ENCODE data around the gene SLC29A4.
"Not testable (repeated sequence)": the region's sequence is repeated elsewhere in the genome, so short reads cannot be mapped to it uniquely, and the experiment has no call there.

The SLC29A4 gene

DNA sequence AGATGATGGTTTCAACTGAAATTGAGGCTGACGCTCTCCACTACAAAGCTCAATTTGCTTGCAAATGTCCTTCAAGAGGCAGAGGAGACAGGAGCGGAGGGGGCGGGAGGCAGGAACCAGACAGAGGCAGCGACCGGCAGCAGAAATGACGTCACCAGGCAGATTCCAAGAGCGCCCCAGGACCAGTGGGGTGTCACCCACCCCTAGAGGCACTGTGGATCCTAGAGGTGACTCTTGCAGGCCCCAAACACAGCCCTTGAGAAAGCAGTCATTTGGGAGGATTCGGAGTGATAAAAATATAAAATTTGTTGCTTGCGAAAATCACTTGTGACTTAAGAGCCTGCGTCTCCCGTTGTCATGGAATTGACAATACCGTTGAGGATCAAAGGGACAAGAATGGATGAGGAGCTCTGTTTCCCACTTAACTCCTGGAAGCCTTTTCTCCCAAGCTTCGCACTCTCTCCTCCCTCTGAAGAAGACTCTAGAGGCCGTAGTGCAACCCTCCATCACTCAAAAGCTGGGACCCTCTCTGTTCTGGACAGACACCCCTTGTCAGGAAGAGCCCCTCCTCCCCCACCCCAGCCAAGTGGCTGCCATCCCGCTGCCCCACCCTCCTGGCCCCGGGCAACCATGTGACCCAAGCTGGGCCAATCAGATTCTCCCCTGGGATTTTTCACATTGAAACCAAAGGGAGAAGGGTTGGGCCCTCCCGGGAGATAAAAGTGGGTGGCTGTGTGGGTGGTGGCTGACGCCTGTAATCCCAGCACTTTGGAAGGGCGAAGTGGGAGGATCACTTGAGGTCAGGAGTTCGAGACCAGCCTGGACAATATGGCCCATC lies 16.3 kb upstream of the SLC29A4 start:
- TF ChIP-seq CTCF (IDR thresholded peaks at IDR 0.05) = no peak
- Histone ChIP-seq H3K9me3 (no peaks in the 10 kb centered on the region), H3K4me3 (ENCODE audit: low read depth in 1 of 2, low read length in 1 of 2) (no peak overlapping the region), H3K27me3 (no peaks in the 10 kb centered on the region), H3K36me3 (no peaks in the 10 kb centered on the region), H3K4me1 (ENCODE audit: control insufficient read depth in 1 of 2, insufficient read depth in 1 of 2, low read depth in 1 of 2, low read length in 1 of 2) (peaks cover 3 to 4% of the 10 kb centered on the region in 2 experiments), H3K27ac (no peak overlapping the region)

GRCh38 chr7:5267829-5268228 lies 14.9 kb upstream of the SLC29A4 start:
- not testable (repeated sequence) for H3K27me3 ChIP-seq

DNA sequence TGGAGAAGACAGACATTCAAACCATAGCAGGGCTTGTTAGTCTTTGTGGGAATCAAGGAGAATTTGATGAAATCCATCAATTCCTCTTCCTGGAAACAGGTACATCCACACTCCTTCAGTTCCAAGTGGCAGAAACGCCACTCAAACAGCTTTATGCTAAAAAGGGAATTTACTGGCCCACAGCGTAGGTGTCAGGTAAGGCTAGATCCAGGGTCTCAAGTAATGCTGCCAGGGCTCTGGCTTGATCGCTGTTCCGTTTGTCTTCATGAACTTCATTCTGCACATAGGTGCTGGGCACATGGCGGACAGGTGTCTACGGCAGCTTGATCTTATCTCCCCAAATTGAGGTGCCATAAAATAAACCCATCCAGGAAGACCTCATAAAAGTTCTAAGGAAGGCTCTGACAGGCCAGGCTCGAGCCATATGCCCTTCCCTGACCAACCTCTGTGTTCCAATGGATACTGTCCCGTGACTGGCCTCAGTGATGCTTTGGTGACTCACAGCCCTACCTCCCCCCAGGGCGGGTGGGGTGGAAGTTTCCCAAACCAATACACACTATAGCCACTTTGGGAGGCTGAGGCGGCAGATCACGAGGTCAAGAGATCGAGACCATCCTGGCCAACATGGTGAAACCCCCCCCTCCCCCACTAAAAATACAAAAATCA lies 12.6 kb upstream of the SLC29A4 start:
- not testable (repeated sequence) for H3K4me3 ChIP-seq (ENCODE audit: low read depth in 1 of 2, low read length in 1 of 2); H3K4me1 ChIP-seq (ENCODE audit: control insufficient read depth in 1 of 2, insufficient read depth in 1 of 2, low read depth in 1 of 2, low read length in 1 of 2); H3K36me3 ChIP-seq; H3K27me3 ChIP-seq; H3K27ac ChIP-seq; H3K9me3 ChIP-seq

More at GRCh38 chr7:5267829-5268228, 14.9 kb upstream of the SLC29A4 start:
- not testable (repeated sequence) for H3K27ac ChIP-seq; H3K9me3 ChIP-seq; H3K4me3 ChIP-seq (ENCODE audit: low read depth in 1 of 2, low read length in 1 of 2); H3K36me3 ChIP-seq; H3K4me1 ChIP-seq (ENCODE audit: control insufficient read depth in 1 of 2, insufficient read depth in 1 of 2, low read depth in 1 of 2, low read length in 1 of 2)

DNA sequence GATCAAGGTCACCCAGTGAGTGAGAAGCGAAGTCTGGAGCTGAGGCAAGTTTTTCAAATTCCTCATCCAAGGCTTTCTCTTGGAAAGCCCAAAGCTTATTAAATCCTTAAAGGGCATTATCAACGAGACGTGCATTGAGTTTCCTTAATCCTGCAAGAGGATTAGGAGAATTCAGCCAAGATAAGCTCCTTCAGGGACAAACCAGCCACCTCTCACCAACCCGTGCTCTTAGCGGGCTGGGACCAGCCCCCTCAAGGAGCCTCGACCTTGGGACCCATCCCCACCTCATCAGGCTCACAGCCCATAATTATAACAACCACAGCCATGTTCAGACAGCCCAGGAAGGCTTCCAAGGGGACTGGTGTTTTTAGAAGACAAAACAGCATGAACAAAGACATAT lies 12.0 kb upstream of the SLC29A4 start:
- no peaks in the 10 kb centered on the region for H3K9me3 ChIP-seq
- H3K4me3 ChIP-seq (ENCODE audit: low read depth in 1 of 2, low read length in 1 of 2) = no peak overlapping the region
- no peaks in the 10 kb centered on the region for H3K36me3 ChIP-seq
- no peak for TF ChIP-seq CTCF (IDR thresholded peaks at IDR 0.05)
- no peaks in the 10 kb centered on the region for H3K27me3 ChIP-seq
- peaks cover 3 to 4% of the 10 kb centered on the region in 2 experiments for H3K4me1 ChIP-seq (ENCODE audit: control insufficient read depth in 1 of 2, insufficient read depth in 1 of 2, low read depth in 1 of 2, low read length in 1 of 2)
- H3K27ac ChIP-seq = no peak overlapping the region

DNA sequence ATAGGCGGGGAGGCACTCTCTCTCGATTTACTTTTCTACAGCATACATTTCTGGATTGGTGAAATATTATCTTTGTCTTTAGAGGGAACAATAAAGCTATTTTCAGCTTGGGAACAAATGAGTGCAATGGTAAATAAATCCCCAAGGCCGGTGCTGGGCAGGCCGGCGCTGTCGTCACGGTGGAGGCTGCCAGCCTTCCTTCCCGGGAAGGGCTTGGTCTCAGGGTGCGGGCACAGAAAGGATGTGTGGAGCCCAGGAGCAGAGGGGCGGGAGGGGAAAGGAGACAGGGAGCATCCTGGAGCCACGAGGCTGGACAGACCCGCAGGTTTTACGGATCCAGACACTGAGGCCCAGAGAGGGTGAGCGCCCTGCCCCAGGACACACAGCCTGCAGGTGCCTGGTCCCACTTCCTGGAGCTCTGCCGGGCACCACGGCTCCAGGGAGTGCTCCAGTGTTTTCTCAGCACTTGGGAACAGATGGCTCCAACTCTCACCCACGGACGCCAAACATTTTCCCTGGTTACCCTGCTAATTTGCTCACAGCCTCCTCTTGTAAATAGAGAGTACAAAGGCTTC lies 8.8 kb upstream of the SLC29A4 start:
- not testable (repeated sequence) for H3K9me3 ChIP-seq; H3K4me1 ChIP-seq (ENCODE audit: control insufficient read depth in 1 of 2, insufficient read depth in 1 of 2, low read depth in 1 of 2, low read length in 1 of 2); H3K36me3 ChIP-seq; H3K27ac ChIP-seq; H3K4me3 ChIP-seq (ENCODE audit: low read depth in 1 of 2, low read length in 1 of 2); H3K27me3 ChIP-seq

GRCh38 chr7:5274441-5274840 lies 8.3 kb upstream of the SLC29A4 start:
- H3K9me3 ChIP-seq = no peaks in the 10 kb centered on the region
- no peak overlapping the region for H3K27ac ChIP-seq
- H3K4me1 ChIP-seq (ENCODE audit: control insufficient read depth in 1 of 2, insufficient read depth in 1 of 2, low read depth in 1 of 2, low read length in 1 of 2) = no peaks in the 10 kb centered on the region
- no peak overlapping the region for H3K4me3 ChIP-seq (ENCODE audit: low read depth in 1 of 2, low read length in 1 of 2)
- no peak for TF ChIP-seq CTCF (IDR thresholded peaks at IDR 0.05)
- H3K27me3 ChIP-seq = no peaks in the 10 kb centered on the region
- no peaks in the 10 kb centered on the region for H3K36me3 ChIP-seq

DNA sequence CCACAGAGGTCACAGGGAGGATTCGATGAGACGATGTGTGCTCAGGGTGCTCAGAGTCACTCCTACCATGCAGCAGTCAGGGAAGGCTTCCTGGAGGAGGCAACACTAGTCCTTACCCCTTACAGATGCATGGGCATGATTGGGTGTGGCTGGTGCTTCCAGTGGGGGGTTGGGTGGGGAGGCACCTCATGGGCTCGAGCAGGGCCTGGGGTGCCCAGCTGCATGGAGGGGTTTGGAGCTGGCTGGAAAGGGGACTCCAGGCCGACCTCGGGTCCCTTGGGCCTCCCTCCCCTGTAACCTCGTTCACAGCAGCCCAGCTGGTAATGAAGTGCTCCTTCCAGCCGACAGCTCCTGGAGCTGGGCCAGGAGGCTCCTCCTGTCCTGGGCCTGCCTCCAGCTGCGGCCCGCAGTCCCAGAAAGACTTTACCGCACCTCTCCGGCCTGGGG lies 7.7 kb upstream of the SLC29A4 start:
- not testable (repeated sequence) for H3K27me3 ChIP-seq; H3K9me3 ChIP-seq; H3K4me1 ChIP-seq (ENCODE audit: control insufficient read depth in 1 of 2, insufficient read depth in 1 of 2, low read depth in 1 of 2, low read length in 1 of 2); H3K36me3 ChIP-seq; H3K4me3 ChIP-seq (ENCODE audit: low read depth in 1 of 2, low read length in 1 of 2); H3K27ac ChIP-seq

GRCh38 chr7:5275510-5275909 lies 7.2 kb upstream of the SLC29A4 start:
- H3K27ac ChIP-seq; H3K36me3 ChIP-seq; H3K9me3 ChIP-seq; H3K27me3 ChIP-seq; H3K4me3 ChIP-seq (ENCODE audit: low read depth in 1 of 2, low read length in 1 of 2); H3K4me1 ChIP-seq (ENCODE audit: control insufficient read depth in 1 of 2, insufficient read depth in 1 of 2, low read depth in 1 of 2, low read length in 1 of 2): not testable (repeated sequence)

DNA sequence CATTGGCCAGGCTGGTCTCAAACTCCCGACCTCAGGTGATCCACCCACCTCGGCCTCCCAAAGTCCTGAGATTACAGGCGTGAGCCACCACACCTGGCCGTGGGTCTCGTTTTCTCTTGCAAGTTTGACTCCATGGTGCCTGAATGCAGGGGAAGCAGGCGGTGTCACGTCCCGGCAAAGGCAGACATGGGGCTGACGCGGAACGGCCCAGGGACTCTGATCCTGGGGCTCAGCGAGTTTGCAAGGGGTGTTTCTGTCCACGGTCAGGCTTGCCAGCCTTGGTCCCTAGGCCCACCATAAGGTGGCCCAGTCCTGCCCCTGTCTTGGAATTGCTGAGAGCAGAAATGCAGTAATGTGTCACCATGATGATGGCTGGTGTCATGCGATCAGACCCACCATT lies 6.6 kb upstream of the SLC29A4 start:
- not testable (repeated sequence) for H3K27me3 ChIP-seq; H3K36me3 ChIP-seq; H3K27ac ChIP-seq; H3K9me3 ChIP-seq; H3K4me3 ChIP-seq (ENCODE audit: low read depth in 1 of 2, low read length in 1 of 2); H3K4me1 ChIP-seq (ENCODE audit: control insufficient read depth in 1 of 2, insufficient read depth in 1 of 2, low read depth in 1 of 2, low read length in 1 of 2)

Measured in neutrophil (primary cell).